H1 (cell line): ENCODE data around the gene JAM2. TPM values are rescaled to one million over a fixed set of nuclear protein-coding genes. Genes with fewer than 3 reads are reported as not detected.

ENCODE experiments used
- CTCF ChIA-PET: fragments of 300-600 bp; sonication (Branson Sonifier 250); formaldehyde crosslinking; loops from one replicate; lab custom pipeline; 2021; ENCODE audit not compliant: partially characterized antibody; lab: Charles Lee
- POLR2A ChIA-PET: fragments of 300-600 bp; sonication (Branson Sonifier 250); formaldehyde crosslinking; loops from one replicate; lab custom pipeline; 2021; ENCODE audit warnings: inconsistent platforms; ENCODE audit not compliant: partially characterized antibody; lab: Charles Lee
- DNase-seq, 2 experiments: peaks; one replicate each; pipeline versions ENCODE4 v3.0.0 to v3.0.0-alpha.2; 2010 to 2022; ENCODE audit warnings: low spot score in 2 of 2, low read depth in 1 of 2, mixed read lengths in 1 of 2
- FAIRE-seq: peaks from 2 replicates; lab custom pipeline; 2011; peaks lifted over from hg19 to GRCh38; lab: Jason Lieb, UNC
- H2AFZ ChIP-seq: 2 replicates; pipeline ENCODE4 v1.8.1; 2012; ENCODE audit warnings: low read length, inconsistent platforms
- H2AK5ac ChIP-seq: 2 replicates; pipeline ENCODE4 v1.6.1; 2013; ENCODE audit warnings: low read depth, low read length
- H2BK120ac ChIP-seq: replicated peaks from 2 replicates; pipeline ENCODE3; 2013; ENCODE audit warnings: low read depth, low read length, inconsistent platforms
- H2BK12ac ChIP-seq: 2 replicates; pipeline ENCODE4 v1.6.1; 2013; ENCODE audit warnings: low read depth, low read length
- H2BK15ac ChIP-seq: 2 replicates; pipeline ENCODE4 v1.6.1; 2013; ENCODE audit warnings: low read length
- H2BK20ac ChIP-seq: 2 replicates; pipeline ENCODE4 v1.6.1; 2013; ENCODE audit warnings: low read length
- H2BK5ac ChIP-seq: 2 replicates; pipeline ENCODE4 v1.6.1; 2013; ENCODE audit warnings: low read depth, low read length
- H3K14ac ChIP-seq: 2 replicates; pipeline ENCODE4 v1.6.1; 2013; ENCODE audit warnings: inconsistent platforms; ENCODE audit not compliant: insufficient read length
- H3K18ac ChIP-seq: 2 replicates; pipeline ENCODE4 v1.6.1; 2013; ENCODE audit warnings: low read length; ENCODE audit errors: extremely low read depth
- H3K23ac ChIP-seq: 2 replicates; pipeline ENCODE4 v1.6.1; 2013; ENCODE audit warnings: inconsistent platforms; ENCODE audit not compliant: insufficient read length
- H3K23me2 ChIP-seq: 2 replicates; pipeline ENCODE4 v1.6.1; 2013; ENCODE audit warnings: low read depth, low read length
- H3K27ac ChIP-seq: 2 replicates; pipeline ENCODE4 v1.6.1; 2011; ENCODE audit warnings: low read depth, low read length, inconsistent platforms
- H3K27me3 ChIP-seq, 4 experiments: replicated peaks in 1 of 4; 1 replicate in 1 of 4; 2 replicates in 3 of 4; pipeline versions ENCODE4 v1.6.1 to v1.8.1; 2011 to 2013; ENCODE audit warnings: low read length in 3 of 4, mild to moderate bottlenecking in 3 of 4, inconsistent platforms in 2 of 4, mixed read lengths in 2 of 4, moderate library complexity in 1 of 4; ENCODE audit not compliant: control insufficient read depth in 3 of 4, insufficient read depth in 3 of 4; ENCODE audit errors: extremely low read depth in 1 of 4
- H3K36me3 ChIP-seq, 4 experiments: 2 replicates each; pipeline versions ENCODE4 v1.6.1 to v1.8.1; 2011 to 2013; ENCODE audit warnings: mild to moderate bottlenecking in 4 of 4, low read length in 3 of 4, moderate library complexity in 2 of 4, control low read depth in 1 of 4, inconsistent platforms in 1 of 4; ENCODE audit not compliant: insufficient read depth in 4 of 4, control insufficient read depth in 2 of 4
- H3K4ac ChIP-seq: replicated peaks from 2 replicates; pipeline ENCODE3; 2013; ENCODE audit warnings: low read length, low read depth, mixed read lengths, inconsistent platforms; ENCODE audit not compliant: insufficient read length
- H3K4me1 ChIP-seq, 4 experiments: replicated peaks in 1 of 4; 1 replicate in 1 of 4; 2 replicates in 3 of 4; pipeline versions ENCODE4 v1.6.1 to v1.8.1; 2011 to 2013; ENCODE audit warnings: low read length in 3 of 4, inconsistent platforms in 2 of 4, mixed read lengths in 1 of 4; ENCODE audit not compliant: insufficient read depth in 4 of 4, control insufficient read depth in 3 of 4
- H3K4me2 ChIP-seq, 2 experiments: 2 replicates each; pipeline versions ENCODE4 v1.6.1 to v1.8.1; 2011 to 2013; ENCODE audit warnings: low read depth in 2 of 2, low read length in 2 of 2, control low read depth in 1 of 2, inconsistent platforms in 1 of 2, mild to moderate bottlenecking in 1 of 2; ENCODE audit not compliant: insufficient read depth in 1 of 2
- H3K4me3 ChIP-seq, 4 experiments: fragments of 200-600, 300-600 bp in 1 of 4; sonication (generic), shearing (Covaris generic), sonication (Bioruptor Twin) in 1 of 4; 2 replicates each; pipeline versions ENCODE4 v1.5.1 to v1.8.1; 2011 to 2016; ENCODE audit warnings: low read length in 4 of 4, low read depth in 3 of 4, control low read depth in 2 of 4, inconsistent platforms in 2 of 4, mild to moderate bottlenecking in 2 of 4, mixed read lengths in 1 of 4, moderate library complexity in 1 of 4; ENCODE audit not compliant: insufficient read depth in 2 of 4; ENCODE audit errors: extremely low read depth in 1 of 4
- H3K56ac ChIP-seq: replicated peaks from 2 replicates; pipeline ENCODE3; 2013; ENCODE audit warnings: low read depth, mild to moderate bottlenecking, mixed read lengths, low read length, inconsistent platforms; ENCODE audit not compliant: insufficient read length
- H3K79me1 ChIP-seq: 2 replicates; pipeline ENCODE4 v1.6.1; 2013; ENCODE audit warnings: low read depth, low read length, control low read depth
- H3K79me2 ChIP-seq, 2 experiments: 2 replicates each; pipeline versions ENCODE4 v1.6.1 to v1.8.1; 2012 to 2013; ENCODE audit warnings: low read length in 2 of 2, mild to moderate bottlenecking in 2 of 2, inconsistent platforms in 1 of 2; ENCODE audit not compliant: insufficient read depth in 2 of 2, control insufficient read depth in 1 of 2
- H3K9ac ChIP-seq, 4 experiments: replicated peaks in 1 of 4; 1 replicate in 1 of 4; 2 replicates in 3 of 4; pipeline versions ENCODE4 v1.6.1 to v1.8.1; 2011 to 2013; ENCODE audit warnings: low read depth in 3 of 4, low read length in 3 of 4, control low read depth in 2 of 4, mild to moderate bottlenecking in 2 of 4, moderate library complexity in 2 of 4, inconsistent platforms in 1 of 4; ENCODE audit errors: extremely low read depth in 1 of 4
- H3K9me3 ChIP-seq, 2 experiments: 2 replicates each; pipeline versions ENCODE4 v1.6.1 to v1.8.1; 2012 to 2013; ENCODE audit warnings: mild to moderate bottlenecking in 2 of 2, moderate library complexity in 2 of 2, control low read depth in 1 of 2, inconsistent platforms in 1 of 2, low read depth in 1 of 2, low read length in 1 of 2, mixed read lengths in 1 of 2; ENCODE audit not compliant: insufficient read depth in 2 of 2
- H4K20me1 ChIP-seq, 2 experiments: replicated peaks in 1 of 2; 2 replicates each; pipeline versions ENCODE3 to v1.8.1; 2011 to 2013; ENCODE audit warnings: inconsistent platforms in 2 of 2, low read length in 2 of 2, mild to moderate bottlenecking in 1 of 2; ENCODE audit not compliant: insufficient read depth in 2 of 2, control insufficient read depth in 1 of 2
- H4K5ac ChIP-seq: 2 replicates; pipeline ENCODE4 v1.6.1; 2013; ENCODE audit warnings: low read length, low read depth, mixed read lengths, inconsistent platforms; ENCODE audit not compliant: insufficient read length
- H4K8ac ChIP-seq: 2 replicates; pipeline ENCODE4 v1.8.0; 2013; ENCODE audit warnings: mild to moderate bottlenecking, moderate library complexity, low read length, inconsistent platforms; ENCODE audit not compliant: insufficient read depth; ENCODE audit errors: extremely low read depth
- H4K91ac ChIP-seq: replicated peaks from 2 replicates; pipeline ENCODE3; 2013; ENCODE audit warnings: low read length, mixed read lengths, inconsistent platforms; ENCODE audit not compliant: insufficient read length
- CHD1 ChIP-seq: IDR thresholded peaks from 2 replicates; pipeline ENCODE4 v1.6.1; 2012; ENCODE audit warnings: low read depth, low read length, improper control_type of control experiment
- E2F6 ChIP-seq: IDR thresholded peaks from 2 replicates; pipeline ENCODE4 v1.6.1; 2012; ENCODE audit warnings: inconsistent platforms
- HDAC2 ChIP-seq, 2 experiments: fragments of 300-600 bp in 1 of 2; sonication (generic) in 1 of 2; IDR thresholded peaks; 2 replicates each; pipeline ENCODE4 v1.6.1; 2011 to 2012; ENCODE audit warnings: low read depth in 2 of 2, low read length in 2 of 2, mild to moderate bottlenecking in 2 of 2, moderate library complexity in 2 of 2, borderline replicate concordance in 1 of 2, inconsistent platforms in 1 of 2
- WGBS, 2 experiments: shearing (Covaris generic) in 1 of 2; methylation state at CpG; one replicate each; pipeline versions ENCODE4 v1.1.6 to v1.1.7; 2013 to 2015; ENCODE audit warnings: low lambda C conversion rate in 2 of 2, mixed read lengths in 2 of 2, inconsistent platforms in 1 of 2, low coverage in 1 of 2, missing lambda C conversion rate in 1 of 2; ENCODE audit not compliant: insufficient replicate concordance in 2 of 2, insufficient coverage in 1 of 2, insufficient read length in 1 of 2; ENCODE audit errors: extremely low coverage in 1 of 2, missing lambda C conversion rate in 1 of 2; 5-methylcytosine and 5-hydroxymethylcytosine counted together
- polyA plus RNA-seq, 7 experiments: library from polyadenylated mRNA; depleted of rRNA in 3 of 7; stranded (reverse) in 5 of 7; unstranded in 2 of 7; fragments of >200 nt in 5 of 7; fragments of 200-250 nt in 2 of 7; gene quantifications; 1 replicate in 5 of 7; 2 replicates in 1 of 7; 4 replicates in 1 of 7; pipeline versions ENCODE4 v1.2.1 to v1.2.3, GENCODE V29; 2011 to 2013; ENCODE audit warnings: missing spikeins in 2 of 7, mixed read lengths in 2 of 7
- total RNA-seq: library from RNA; stranded (reverse); fragmentation: NEBNext Ultra II Directional; extraction: Animal tissue kit (Norgen Biotek cat#: 25700); gene quantifications from 2 replicates; pipeline ENCODE4 v1.2.1, GENCODE V29; 2021
- TF ChIP-seq, protein P1 (sequence below): IDR thresholded peaks from 2 replicates; pipeline ENCODE4 v1.6.1; 2012; ENCODE audit warnings: inconsistent platforms

JAM2 gene
- total and polyA plus RNA-seq, 2 of the 8 experiments (the other 6 are each of a cell fraction or from before 2014, with no cell fraction given) = 4.9 to 9.5 TPM

DNA sequence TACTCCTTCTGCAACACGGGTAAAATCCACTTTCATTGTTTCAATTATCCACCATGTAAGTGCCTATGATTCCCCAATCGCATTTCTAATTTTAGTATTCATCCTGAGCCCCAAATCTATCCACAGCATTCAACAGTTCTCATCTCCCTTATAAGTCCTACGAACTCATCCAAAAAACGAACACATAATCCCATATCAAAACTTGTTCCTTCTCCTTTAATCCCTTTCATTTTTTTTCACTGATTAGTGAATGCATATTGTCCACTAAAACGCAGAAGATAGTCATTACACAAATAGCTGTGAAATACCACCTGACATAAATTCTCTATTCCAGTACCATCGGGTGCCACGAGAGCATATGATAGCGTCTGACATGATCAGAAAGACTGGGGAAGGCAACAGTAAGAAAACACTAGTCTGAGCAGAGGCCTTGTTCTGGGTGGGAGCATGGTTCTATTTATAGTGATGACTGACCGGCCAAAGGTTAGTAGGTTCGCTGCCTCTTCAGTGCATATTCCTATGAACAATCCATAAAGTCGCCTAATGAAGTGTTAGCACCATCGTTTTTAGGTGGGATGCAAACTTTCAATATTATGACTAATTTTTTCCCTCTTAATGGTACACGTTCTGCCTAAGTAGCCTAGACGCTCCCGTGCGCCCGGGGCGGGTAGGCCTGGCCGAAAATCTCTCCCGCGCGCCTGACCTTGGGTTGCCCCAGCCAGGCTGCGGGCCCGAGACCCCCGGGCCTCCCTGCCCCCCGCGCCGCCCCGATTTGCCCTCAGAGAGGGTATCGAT is 95.0 kb downstream of the JAM2 start:
- Histone ChIP-seq H3K79me1 (peaks cover 8% of the 10 kb centered on the region; the same call in 1 of the 2 replicates), H2AFZ (no peak overlapping the region), H3K4me1 (peaks cover 0 to 8% (median 0%) of the 10 kb centered on the region in 4 experiments; a peak in 2 of 7 replicates), H2BK12ac (no peak overlapping the region), H3K4me3 (peak overlapping the region; percentile 64 to 97 (median 90)), H2BK5ac (no peak overlapping the region), H2BK20ac (no peak overlapping the region), H2BK120ac (no peak overlapping the region), H3K27me3 (no peaks in the 10 kb centered on the region), H3K14ac (no peak overlapping the region), H4K5ac (no peak overlapping the region), H3K27ac (peak overlapping the region; percentile 43; the same call in 1 of the 2 replicates), H3K79me2 (peaks cover 6 to 78% of the 10 kb centered on the region in 2 experiments), H3K9me3 (no peaks in the 10 kb centered on the region), H2BK15ac (no peak overlapping the region), H2AK5ac (no peak overlapping the region), H3K18ac (no peak overlapping the region), H3K23me2 (0 out of 2 replicates have a peak, but pooled peaks cover 2% of the 10 kb centered on the region), H4K20me1 (peaks cover 0 to 3% of the 10 kb centered on the region in 2 experiments), H3K4me2 (peak overlapping the region; percentile 28 to 75), H4K8ac (no peak overlapping the region), H3K36me3 (peaks cover 2 to 9% (median 4%) of the 10 kb centered on the region in 4 experiments; a peak in 4 of 8 replicates), H3K9ac (peak overlapping the region; percentile 74 to 100 (median 91)), H3K4ac (no peak overlapping the region), H3K23ac (no peak overlapping the region), H4K91ac (no peak overlapping the region), H3K56ac (peak overlapping the region; percentile 14)
- FAIRE-seq (no peak), DNase-seq (no peak)
- CTCF ChIA-PET = interaction anchor here (0.7 to 1.8 kb wide), 5 partner anchors 26 to 128 kb away, joined by 3 to 10 read pairs (median 4); no protein-coding TSS in a partner anchor
- 15 to 100% methylated on average over 2 to 29 of the region's 30 CpGs for WGBS, 2 experiments
- POLR2A ChIA-PET = interaction anchor here (0.6 to 3.2 kb wide), 13 partner anchors 9 to 264 kb away, joined by 3 to 31 read pairs (median 5); partner anchors contain the start of gene MRPL39
- no peak for TF ChIP-seq CHD1
- TF ChIP-seq, protein P1, sequence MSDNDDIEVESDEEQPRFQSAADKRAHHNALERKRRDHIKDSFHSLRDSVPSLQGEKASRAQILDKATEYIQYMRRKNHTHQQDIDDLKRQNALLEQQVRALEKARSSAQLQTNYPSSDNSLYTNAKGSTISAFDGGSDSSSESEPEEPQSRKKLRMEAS = no peak
- TF ChIP-seq E2F6 = no peak
- no peak for TF ChIP-seq HDAC2 (IDR thresholded peaks at IDR 0.05; ENCODE audit: borderline replicate concordance in 1 of 2, low read depth in 2 of 2, low read length in 2 of 2)
